CD4-positive, alpha-beta T cell treated with Interferon alpha-2 for 1 hour (primary cell): Measurements from ENCODE around the gene QTRT2.

Experiments
- DNase-seq, 2 donors: peaks; one replicate each; pipeline ENCODE4 v3.0.0-alpha.2; 2020 to 2022

Gene QTRT2

GRCh38 chr3:114056130-114057010 is at the start of gene QTRT2, which contains the start of gene CCDC191:
Gene QTRT2, plus strand, starts transcription at chr3:114056737. Its CDS starts 8,521 bp downstream, at chr3:114065258.
Gene CCDC191, minus strand, starts transcription at chr3:114056526. Its CDS starts 60 bp downstream, at chr3:114056466.
- peak; percentile 99 for DNase-seq

GRCh38 chr3:114011059-114011797 is 45.3 kb upstream of the QTRT2 start:
- no peak for DNase-seq

GRCh38 chr3:114014211-114014610 is 42.3 kb upstream of the QTRT2 start:
- no peak for DNase-seq

- DNase-seq, result no peak
Measured at GRCh38 chr3:114019486-114019885, 37.1 kb upstream of the QTRT2 start.

- no peak for DNase-seq
Measured at GRCh38 chr3:114020907-114021306, 35.6 kb upstream of the QTRT2 start.

- no peak for DNase-seq
Measured at GRCh38 chr3:114022145-114022802, 34.3 kb upstream of the QTRT2 start.

GRCh38 chr3:114025451-114025850 is 31.1 kb upstream of the QTRT2 start:
- no peak for DNase-seq

- DNase-seq, result no peak
Measured at GRCh38 chr3:114026331-114026730, 30.2 kb upstream of the QTRT2 start.

- DNase-seq, result no peak
Measured at GRCh38 chr3:114033721-114034120, 22.8 kb upstream of the QTRT2 start.

GRCh38 chr3:114034211-114034610 is 22.3 kb upstream of the QTRT2 start:
- DNase-seq, result no peak

GRCh38 chr3:114034787-114035545 is 21.6 kb upstream of the QTRT2 start:
- no peak for DNase-seq

GRCh38 chr3:114035896-114036295 is 20.6 kb upstream of the QTRT2 start:
- no peak for DNase-seq

GRCh38 chr3:114043205-114043604 is 13.3 kb upstream of the QTRT2 start:
- no peak for DNase-seq

GRCh38 chr3:114052216-114052615 is 4.3 kb upstream of the QTRT2 start:
- no peak for DNase-seq

- no peak for DNase-seq
Measured at GRCh38 chr3:114057011-114057347, 442 bp downstream of the QTRT2 start.

- no peak for DNase-seq
Measured at GRCh38 chr3:114058646-114059045, 2.1 kb downstream of the QTRT2 start.

- no peak for DNase-seq
Measured at GRCh38 chr3:114060906-114061655, 4.5 kb downstream of the QTRT2 start.

- DNase-seq, result no peak
Measured at GRCh38 chr3:114067804-114068203, 11.3 kb downstream of the QTRT2 start.

- no peak for DNase-seq
Measured at GRCh38 chr3:114068336-114068735, 11.8 kb downstream of the QTRT2 start.

- DNase-seq, result no peak
Measured at GRCh38 chr3:114071786-114072185, 15.2 kb downstream of the QTRT2 start.

- DNase-seq, result no peak
Measured at GRCh38 chr3:114076711-114077110, 20.2 kb downstream of the QTRT2 start.

- DNase-seq, result no peak
Measured at GRCh38 chr3:114078126-114078525, 21.6 kb downstream of the QTRT2 start.
